GM19395 (cell line): ENCODE data around the gene GOLGA8H.
A peak's percentile ranks its signal among the peaks of the same experiment; 100 is the strongest.
"Not testable (repeated sequence)": the region's sequence is repeated elsewhere in the genome, so short reads cannot be mapped to it uniquely, and the experiment has no call there.

Experiments used
- ATAC-seq: cut with Tn5 transposase; IDR thresholded peaks from one replicate; pipeline ENCODE4 v1.9.1; 2021; ENCODE audit warnings: mild to moderate bottlenecking, moderate library complexity; ENCODE audit not compliant: unreplicated experiment

GOLGA8H gene, protein sequence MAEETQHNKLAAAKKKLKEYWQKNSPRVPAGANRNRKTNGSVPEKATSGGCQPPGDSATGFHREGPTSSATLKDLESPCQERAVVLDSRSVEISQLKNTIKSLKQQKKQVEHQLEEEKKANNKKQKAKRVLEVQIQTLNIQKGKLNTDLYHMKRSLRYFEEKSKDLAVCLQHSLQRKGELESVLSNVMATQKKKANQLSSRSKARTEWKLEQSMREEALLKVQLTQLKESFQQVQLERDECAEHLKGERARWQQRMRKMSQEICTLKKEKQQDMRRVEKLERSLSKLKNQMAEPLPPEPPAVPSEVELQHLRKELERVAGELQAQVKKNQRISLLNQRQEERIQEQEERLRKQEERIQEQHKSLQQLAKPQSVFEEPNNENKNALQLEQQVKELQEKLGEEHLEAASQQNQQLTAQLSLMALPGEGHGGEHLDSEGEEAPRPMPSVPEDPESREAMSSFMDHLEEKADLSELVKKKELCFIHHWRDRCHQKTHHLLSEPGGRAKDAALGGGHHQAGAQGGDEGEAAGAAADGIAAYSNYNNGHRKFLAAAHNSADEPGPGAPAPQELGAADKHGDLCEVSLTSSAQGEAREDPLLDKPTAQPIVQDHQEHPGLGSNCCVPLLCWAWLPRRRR

DNA sequence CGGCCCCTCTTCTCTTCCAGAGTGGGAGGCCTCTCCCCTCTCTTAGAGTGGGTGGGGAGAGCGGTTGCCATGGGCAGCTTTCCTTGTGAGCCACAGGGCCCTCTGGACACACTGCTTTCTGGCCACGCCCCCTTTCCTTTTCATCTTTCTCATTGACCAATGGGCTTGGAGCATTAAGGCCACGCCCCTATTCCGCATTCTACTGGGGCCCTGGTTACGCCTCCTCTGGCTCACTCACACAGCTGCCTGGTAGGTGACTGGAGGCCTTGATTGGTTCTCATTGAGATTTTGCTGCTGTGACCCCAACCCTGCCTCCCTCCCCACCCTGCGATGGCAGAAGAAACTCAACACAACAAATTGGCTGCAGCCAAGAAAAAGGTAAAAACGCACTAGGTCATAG, at the start of gene GOLGA8H:
Gene GOLGA8H, plus strand, starts transcription at position 233 of the 400 bp plus-strand sequence. Its CDS starts 98 bp downstream, at position 331.
- ATAC-seq, result not testable (repeated sequence)

DNA sequence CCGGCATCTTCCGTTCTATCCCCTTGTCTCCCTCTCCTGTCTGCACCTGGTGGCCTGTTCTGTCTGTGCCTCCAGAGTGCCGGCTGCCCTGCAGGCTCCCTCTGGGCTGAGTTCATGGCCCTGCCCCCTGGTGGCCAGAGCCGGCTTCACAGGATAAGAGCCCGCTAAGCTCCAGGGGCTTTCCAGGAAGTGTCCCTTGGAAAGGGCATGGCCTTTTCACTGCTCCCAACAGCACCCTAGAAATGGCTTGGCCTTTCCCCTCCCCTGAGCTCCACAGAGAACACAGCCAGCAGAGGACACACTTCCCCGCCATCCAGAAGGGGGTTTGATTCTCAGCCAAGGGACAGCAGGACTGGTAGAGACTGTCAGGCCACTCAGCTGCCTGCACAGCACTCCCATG, 36.9 kb upstream of the GOLGA8H start:
- not testable (repeated sequence) for ATAC-seq

DNA sequence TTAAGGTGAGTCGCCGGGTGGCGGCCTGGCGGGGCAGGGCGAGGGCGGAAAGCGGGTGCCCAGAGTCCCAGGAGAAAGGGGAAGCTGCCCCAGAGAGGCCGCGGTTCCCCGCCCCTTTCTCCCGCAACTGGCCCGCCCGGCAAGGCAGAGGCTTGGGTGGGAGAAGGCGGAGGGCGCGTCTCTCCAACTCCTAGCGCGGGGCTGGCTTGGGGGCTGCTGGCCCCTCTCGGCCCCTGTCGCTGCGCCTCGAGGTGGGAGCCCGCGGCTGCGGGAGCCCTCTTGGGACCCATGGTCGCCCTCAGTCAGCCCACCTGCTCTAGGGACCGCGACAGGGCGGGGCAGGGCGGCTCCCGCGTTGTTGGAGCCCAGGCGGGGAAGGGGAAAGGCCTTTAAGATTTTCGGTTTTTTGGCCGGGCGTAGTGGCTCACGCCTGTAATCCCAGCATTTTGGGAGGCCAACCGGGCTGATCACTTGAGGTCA, 30.8 kb upstream of the GOLGA8H start:
- ATAC-seq, result not testable (repeated sequence)

DNA sequence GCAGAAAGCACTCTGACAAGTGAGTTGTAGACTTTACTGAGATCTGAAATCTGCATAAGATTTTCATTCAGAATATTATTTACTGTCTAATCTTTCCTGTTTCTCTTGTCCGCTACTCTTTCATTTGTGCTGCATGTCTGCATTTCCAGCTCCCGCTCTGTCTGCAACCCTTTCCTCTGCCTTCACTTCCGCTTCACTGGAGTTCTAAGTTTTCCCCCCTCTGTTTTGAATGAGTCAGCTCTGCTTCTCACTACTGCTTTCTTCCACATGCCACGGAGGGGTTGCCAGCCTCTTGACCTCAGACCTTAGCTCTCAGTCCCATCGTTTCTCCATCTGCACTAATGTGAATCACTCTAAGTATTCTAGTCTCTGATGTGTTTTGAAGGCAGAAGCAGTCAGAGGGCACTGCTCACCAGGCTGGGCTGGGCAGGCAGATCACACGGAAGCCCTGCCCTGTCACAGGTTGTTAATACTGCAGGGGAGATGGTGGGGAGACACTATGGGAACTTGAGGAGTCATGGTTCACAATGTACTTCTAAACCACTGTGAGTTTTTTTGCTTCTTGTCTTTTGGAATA, 24.3 kb upstream of the GOLGA8H start:
- not testable (repeated sequence) for ATAC-seq

DNA sequence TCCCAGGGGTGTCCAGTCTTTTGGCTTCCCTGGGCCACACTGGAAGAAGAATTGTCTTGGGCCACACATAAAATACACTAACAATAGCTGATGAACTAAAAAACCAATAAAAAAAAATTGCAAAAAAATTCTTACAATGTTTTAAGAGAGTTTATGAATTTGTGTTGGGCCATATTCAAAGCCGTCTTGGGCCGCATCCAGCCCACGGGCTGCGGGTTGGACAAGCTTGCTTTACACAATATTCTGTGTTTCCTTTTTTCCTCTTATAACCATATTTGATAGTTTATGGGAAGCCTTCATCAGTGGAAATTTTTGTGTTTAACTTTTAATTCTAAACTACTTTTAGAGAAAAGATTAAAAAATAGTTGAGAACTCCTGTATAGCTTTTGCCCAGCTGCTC, 23.1 kb upstream of the GOLGA8H start:
- not testable (repeated sequence) for ATAC-seq

DNA sequence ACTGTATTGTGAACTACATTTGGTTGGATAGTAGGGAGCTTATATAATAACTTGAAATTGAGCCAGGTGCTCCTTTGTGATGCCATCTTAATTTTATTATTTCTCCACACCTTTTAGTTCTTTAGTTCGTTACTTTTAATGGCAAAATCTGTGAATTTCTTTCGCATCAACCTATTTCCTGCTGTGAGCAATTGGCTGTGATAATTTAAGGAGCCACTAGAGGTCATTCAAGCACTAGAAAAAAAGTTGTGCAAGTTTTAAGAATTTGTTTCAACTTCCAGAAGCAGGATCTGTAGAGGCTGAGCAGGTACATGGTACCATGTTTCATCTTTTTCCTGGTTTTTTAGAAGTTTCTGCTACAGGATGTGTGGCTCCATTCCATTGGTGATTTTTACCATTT, 4.9 kb upstream of the GOLGA8H start:
- not testable (repeated sequence) for ATAC-seq

DNA sequence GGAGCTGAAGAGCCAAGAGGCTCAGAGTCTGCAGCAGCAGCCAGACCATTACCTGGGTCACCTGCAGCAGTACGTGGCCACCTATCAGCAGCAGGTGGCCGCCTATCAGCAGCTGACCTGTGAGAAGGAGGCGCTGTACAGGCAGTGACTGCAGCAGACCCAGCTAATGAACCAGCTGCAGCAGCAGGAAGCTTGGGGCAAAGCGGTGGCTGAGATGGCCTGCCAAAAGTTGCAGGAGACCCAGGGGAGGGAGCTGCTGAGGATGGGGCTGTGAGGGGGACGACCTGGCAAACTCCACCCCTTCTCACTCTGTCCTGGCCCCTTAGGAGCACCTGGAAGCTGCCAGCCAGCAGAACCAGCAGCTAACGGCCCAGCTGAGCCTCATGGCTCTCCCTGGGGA, 8.4 kb downstream of the GOLGA8H start:
- ATAC-seq, result not testable (repeated sequence)

DNA sequence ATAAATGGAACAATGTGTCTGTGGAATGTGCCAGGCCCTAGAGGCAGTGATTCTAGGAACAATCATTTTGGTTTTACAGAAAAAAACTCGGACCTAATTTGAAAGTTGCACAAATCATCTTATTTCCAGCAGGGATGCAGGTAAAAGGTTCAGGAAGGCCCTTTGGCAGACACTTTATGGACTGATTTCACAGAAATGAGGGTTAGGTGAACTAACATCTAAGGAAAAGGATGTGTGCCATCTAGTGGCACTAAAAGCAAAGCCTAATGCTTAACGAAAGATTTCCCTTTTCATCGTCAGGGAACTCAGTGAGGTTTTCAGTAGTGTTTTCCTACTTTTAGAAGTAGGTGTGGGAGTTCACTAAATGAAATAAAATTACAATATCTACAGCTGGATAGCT, 17.5 kb downstream of the GOLGA8H start:
- not testable (repeated sequence) for ATAC-seq

DNA sequence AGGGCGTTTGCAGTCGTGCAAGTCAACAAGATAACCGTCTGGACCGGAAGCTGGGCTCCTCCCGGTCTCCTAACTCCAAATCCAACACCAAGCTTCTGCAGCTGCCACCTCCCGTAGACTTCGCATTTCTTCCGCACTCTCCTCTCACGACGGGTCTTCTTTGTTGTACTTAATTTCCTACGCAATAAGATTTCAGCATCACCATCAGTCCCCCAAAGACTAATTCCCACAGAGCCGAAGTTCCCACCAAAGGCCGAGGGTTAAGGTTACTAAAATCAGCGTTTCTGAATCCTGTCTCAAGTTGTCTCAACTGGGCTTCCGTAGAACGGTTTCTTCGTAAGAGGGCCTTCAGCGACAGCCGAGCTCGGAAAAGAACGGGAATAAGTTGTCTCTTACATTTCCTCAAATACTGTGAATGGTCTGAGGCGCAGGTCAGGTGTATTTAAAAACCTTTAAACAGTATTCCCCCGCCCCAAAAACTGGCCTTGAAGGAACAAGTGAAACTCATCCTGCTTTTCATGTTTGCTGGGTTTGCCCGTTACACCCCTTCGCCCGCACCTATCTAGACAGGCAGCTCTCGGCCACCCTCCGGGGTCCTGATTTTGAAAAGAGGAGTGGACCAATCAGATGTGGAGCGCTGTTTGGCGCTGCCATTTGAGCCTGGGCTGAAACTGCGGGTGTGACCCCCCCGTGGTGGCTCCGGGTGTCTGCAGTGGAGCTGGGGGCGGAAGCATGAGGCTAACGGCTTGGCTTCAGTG, 21.8 kb downstream of the GOLGA8H start, which contains the start of gene ARHGAP11B:
Gene ARHGAP11B, plus strand, starts transcription at position 693 of the 758 bp plus-strand sequence.
- peak; percentile 90 for ATAC-seq

DNA sequence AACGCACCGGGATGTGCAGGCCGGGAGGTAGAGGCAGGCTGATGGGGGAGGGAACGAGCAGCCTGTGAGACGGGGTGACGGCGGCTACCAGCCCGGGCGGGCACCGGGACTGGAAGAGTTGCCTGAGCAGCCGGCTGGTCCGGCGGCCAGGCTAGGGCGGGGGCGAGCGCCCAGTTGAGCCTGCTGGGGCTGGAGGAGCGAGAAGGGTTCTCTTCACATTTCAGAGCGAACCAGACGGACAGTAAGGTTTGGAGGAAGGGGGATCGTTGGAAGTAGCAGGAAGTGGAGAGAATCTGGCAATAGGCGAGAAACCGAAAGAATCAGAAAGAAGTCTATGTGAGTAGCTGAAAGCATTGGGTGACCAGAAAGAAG, 22.4 kb downstream of the GOLGA8H start:
- peak; percentile 41 for ATAC-seq

DNA sequence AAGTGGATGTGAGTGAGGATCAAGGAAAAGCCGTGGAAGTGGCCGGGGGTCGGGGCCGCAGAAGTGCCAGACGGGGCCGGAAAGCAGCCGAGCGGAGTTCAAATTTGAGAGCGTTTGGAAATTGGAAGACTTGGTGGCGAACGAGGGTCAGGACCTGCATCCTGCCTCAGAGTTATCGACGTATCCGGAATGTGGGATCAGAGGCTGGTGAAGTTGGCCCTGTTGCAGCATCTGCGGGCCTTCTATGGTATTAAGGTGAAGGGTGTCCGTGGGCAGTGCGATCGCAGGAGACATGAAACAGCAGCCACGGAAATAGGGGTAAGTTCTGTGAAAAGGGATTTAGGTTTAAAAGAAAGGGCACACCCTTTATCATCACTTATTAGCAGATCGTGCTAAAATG, 22.8 kb downstream of the GOLGA8H start:
- ATAC-seq, result peak; percentile 8

DNA sequence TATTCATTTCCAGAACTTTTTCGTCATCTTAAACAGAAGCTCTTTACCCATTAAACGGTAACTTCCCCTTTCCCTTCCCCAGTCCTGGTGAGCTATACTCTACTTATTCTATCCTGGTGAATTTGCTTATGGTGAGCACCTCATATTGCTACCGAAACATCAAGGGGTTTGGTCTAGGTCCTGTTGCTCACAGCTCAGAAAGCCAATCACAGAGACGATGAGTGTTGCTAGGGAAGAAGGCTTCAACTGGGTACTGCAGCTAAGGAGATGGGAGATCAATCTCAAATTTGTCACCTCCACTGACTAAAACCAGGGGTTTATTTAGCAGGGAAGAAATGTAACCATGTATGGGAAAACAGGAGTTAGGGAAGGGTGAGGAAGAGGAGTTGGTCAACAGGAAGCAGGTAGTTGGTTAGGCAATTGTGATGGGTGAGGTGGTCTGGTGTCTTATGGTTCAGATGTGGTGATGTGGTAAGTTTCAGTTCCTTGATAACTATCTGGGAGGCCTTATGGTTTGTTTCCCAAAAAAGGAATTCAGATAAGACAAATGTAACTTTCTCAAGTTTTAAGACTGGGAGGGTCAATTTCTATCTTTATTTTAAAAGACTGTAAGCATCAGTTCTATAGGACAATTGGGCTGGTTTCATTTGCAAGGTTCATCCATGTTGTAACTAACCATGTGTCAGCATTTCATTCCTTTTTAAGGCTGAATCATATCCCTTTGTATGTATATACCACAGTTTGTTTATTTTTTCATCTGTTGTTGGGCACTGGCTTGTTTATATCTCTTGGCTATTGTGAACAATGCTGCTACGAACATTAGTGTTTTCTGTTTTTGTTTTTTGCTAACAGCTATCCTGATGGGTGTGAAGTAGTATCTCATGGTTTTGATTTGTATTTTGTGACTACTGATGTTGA, 46.4 kb downstream of the GOLGA8H start:
- ATAC-seq, result peak; percentile 92

DNA sequence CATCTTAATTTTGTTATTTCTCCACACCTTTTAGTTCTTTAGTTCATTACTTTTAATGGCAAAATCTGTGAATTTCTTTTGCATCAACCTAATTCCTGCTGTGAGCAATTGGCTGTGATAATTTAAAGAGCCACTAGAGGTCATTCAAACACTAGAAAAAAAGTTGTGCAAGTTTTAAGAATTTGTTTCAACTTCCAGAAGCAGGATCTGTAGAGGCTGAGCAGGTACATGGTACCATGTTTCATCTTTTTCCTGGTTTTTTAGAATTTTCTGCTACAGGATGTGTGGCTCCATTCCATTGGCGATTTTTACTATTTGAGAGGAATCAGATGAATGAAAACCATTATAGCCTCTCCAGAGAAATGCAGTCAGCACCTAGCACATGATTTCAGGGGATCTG, 57.3 kb downstream of the GOLGA8H start:
- ATAC-seq, result not testable (repeated sequence)
